CD4-positive, alpha-beta T cell (primary cell): ENCODE measurements around the gene F10. TPM values are rescaled to one million over a fixed set of nuclear protein-coding genes. Genes with fewer than 3 reads are reported as not detected.

Experiments used
- ATAC-seq: fragments of 200-7000 bp; cut with Tn5 transposase; one replicate; pipeline ENCODE4 v1.10.0; 2022; ENCODE audit warnings: mild to moderate bottlenecking; ENCODE audit not compliant: poor library complexity
- CTCF ChIA-PET: fragments of 350-600 bp; sonication (Branson Sonifier 250); formaldehyde crosslinking; loops from one replicate; lab custom pipeline; 2021; ENCODE audit warnings: antibody characterized with exemption, inconsistent platforms; lab: Charles Lee
- POLR2A ChIA-PET: fragments of 350-600 bp; sonication (Branson Sonifier 250); formaldehyde crosslinking; loops from one replicate; lab custom pipeline; 2021; ENCODE audit warnings: antibody characterized with exemption, inconsistent platforms; lab: Charles Lee
- DNase-seq, 14 experiments: peaks; one replicate each; pipeline ENCODE4 v3.0.0-alpha.2; 2013 to 2020; ENCODE audit warnings: mixed read lengths in 2 of 14
- H3K27ac ChIP-seq, 2 donors: one replicate each; pipeline versions ENCODE4 v1.5.1 to v1.7.0; 2013; ENCODE audit warnings: low read length in 2 of 2, low read depth in 1 of 2, mild to moderate bottlenecking in 1 of 2
- H3K27me3 ChIP-seq, 2 experiments: 1 replicate in 1 of 2; 2 replicates in 1 of 2; pipeline versions ENCODE4 v1.6.1 to v1.7.0; 2013; ENCODE audit warnings: low read length in 2 of 2, control low read depth in 1 of 2, mild to moderate bottlenecking in 1 of 2, moderate library complexity in 1 of 2; ENCODE audit not compliant: insufficient read depth in 2 of 2, control insufficient read depth in 1 of 2
- H3K36me3 ChIP-seq: one replicate; pipeline ENCODE4 v1.6.1; 2013; ENCODE audit warnings: low read length, control low read depth; ENCODE audit not compliant: insufficient read depth
- H3K4me1 ChIP-seq: one replicate; pipeline ENCODE4 v1.6.1; 2013; ENCODE audit warnings: low read length, control low read depth; ENCODE audit not compliant: insufficient read depth
- H3K4me3 ChIP-seq: one replicate; pipeline ENCODE4 v1.5.1; 2013; ENCODE audit warnings: mild to moderate bottlenecking, low read length, moderate library complexity
- H3K9me3 ChIP-seq, 2 experiments: 1 replicate in 1 of 2; 2 replicates in 1 of 2; pipeline versions ENCODE4 v1.6.1 to v1.7.0; 2013; ENCODE audit warnings: low read length in 2 of 2, mild to moderate bottlenecking in 2 of 2, control low read depth in 1 of 2, moderate library complexity in 1 of 2; ENCODE audit not compliant: control insufficient read depth in 1 of 2, insufficient read depth in 1 of 2
- H3K27ac Mint-ChIP-seq: one replicate; pipeline ENCODE4 v1.8.0; 2020; ENCODE audit warnings: mixed read lengths
- H3K27me3 Mint-ChIP-seq: one replicate; pipeline ENCODE4 v1.8.0; 2021; ENCODE audit warnings: mixed read lengths
- H3K36me3 Mint-ChIP-seq: one replicate; pipeline ENCODE4 v1.8.0; 2021; ENCODE audit warnings: low read depth, mixed read lengths
- H3K4me1 Mint-ChIP-seq: one replicate; pipeline ENCODE4 v1.8.0; 2021; ENCODE audit warnings: low read depth, mixed read lengths
- H3K4me3 Mint-ChIP-seq: one replicate; pipeline ENCODE4 v1.8.0; 2020; ENCODE audit warnings: mild to moderate bottlenecking, mixed read lengths
- H3K9me3 Mint-ChIP-seq: one replicate; pipeline ENCODE4 v1.8.0; 2020; ENCODE audit warnings: mixed read lengths
- CTCF ChIP-seq: fragments of 200-600 bp; IDR thresholded peaks from one replicate; pipeline ENCODE4 v1.8.0; 2022; ENCODE audit warnings: antibody characterized with exemption, mild to moderate bottlenecking
- intact Hi-C, 2 experiments: fragments of 100-400 bp; cut with DNase I in 1 of 2; cut with micrococcal nuclease in 1 of 2; formaldehyde crosslinking; loops; one replicate each; pipeline versions ENCODE4 v1.15.1 to v1.9.0; 2023 to 2025; cut with DNase I, micrococcal nuclease
- total RNA-seq, 174 experiments: library from RNA in 2 of 174; stranded (reverse) in 2 of 174; gene quantifications; one replicate each; pipeline ENCODE4 v1.2.3 and lab custom pipeline; 2021 to 2026

F10 gene
- total RNA-seq, 2 experiments from 2014 or later, result not detected

- Mint-ChIP-seq H3K4me1 (peaks cover 6% of the 10 kb centered on the region), H3K27me3 (peaks cover 35% of the 10 kb centered on the region), H3K9me3 (no peaks in the 10 kb centered on the region), H3K36me3 (no peaks in the 10 kb centered on the region), H3K27ac (no peak overlapping the region), H3K4me3 (no peak overlapping the region)
- ChIA-PET POLR2A (no interaction called here), CTCF (no interaction called here)
- ATAC-seq (no peak), DNase-seq (no peak)
- H3K27me3 ChIP-seq, result peaks cover 4 to 7% of the 10 kb centered on the region in 2 experiments
- peaks cover 13% of the 10 kb centered on the region for H3K4me1 ChIP-seq
- H3K9me3 ChIP-seq, result peaks cover 0 to 10% of the 10 kb centered on the region in 2 experiments
- TF ChIP-seq CTCF, result no peak
- H3K27ac ChIP-seq, result no peak overlapping the region
- H3K36me3 ChIP-seq, result no peaks in the 10 kb centered on the region
- H3K4me3 ChIP-seq, result no peak overlapping the region
- intact Hi-C loops, result no loop called here
These were observed 3.9 kb downstream of the F10 start for GRCh38 chr13:113126265-113127150.

- POLR2A ChIA-PET, result interaction anchor here (1.2 kb wide), 1 partner anchor 24 kb away, joined by 3 read pairs; no protein-coding TSS in a partner anchor
- ATAC-seq, result no peak
- CTCF ChIA-PET, result no interaction called here
- H3K4me3 ChIP-seq, result peak overlapping the region; percentile 40
- H3K27ac ChIP-seq, result no peak overlapping the region
- no peak for DNase-seq
- Mint-ChIP-seq H3K4me3 (peak overlapping the region; percentile 51), H3K9me3 (no peaks in the 10 kb centered on the region), H3K27ac (no peak overlapping the region), H3K4me1 (peaks cover 6% of the 10 kb centered on the region), H3K36me3 (no peaks in the 10 kb centered on the region), H3K27me3 (peaks cover 35% of the 10 kb centered on the region)
- H3K4me1 ChIP-seq, result peaks cover 13% of the 10 kb centered on the region
- intact Hi-C loops, result no loop called here
- H3K9me3 ChIP-seq, result peaks cover 0 to 10% of the 10 kb centered on the region in 2 experiments
- no peaks in the 10 kb centered on the region for H3K36me3 ChIP-seq
- TF ChIP-seq CTCF, result no peak
- peaks cover 4 to 7% of the 10 kb centered on the region in 2 experiments for H3K27me3 ChIP-seq
These were observed 6.9 kb downstream of the F10 start for GRCh38 chr13:113129480-113129879.

- Histone ChIP-seq H3K9me3 (peaks cover 0 to 10% of the 10 kb centered on the region in 2 experiments), H3K27me3 (peaks cover 4 to 7% of the 10 kb centered on the region in 2 experiments), H3K36me3 (no peaks in the 10 kb centered on the region), H3K27ac (no peak overlapping the region), H3K4me1 (peaks cover 13% of the 10 kb centered on the region), H3K4me3 (peak overlapping the region; percentile 40)
- no peaks in the 10 kb centered on the region for H3K36me3 Mint-ChIP-seq
- intact Hi-C loops, result no loop called here
- H3K4me3 Mint-ChIP-seq, result peak overlapping the region; percentile 68
- ChIA-PET CTCF (no interaction called here), POLR2A (interaction anchor here (1.2 kb wide), 1 partner anchor 23 kb away, joined by 3 read pairs; no protein-coding TSS in a partner anchor)
- peaks cover 6% of the 10 kb centered on the region for H3K4me1 Mint-ChIP-seq
- DNase-seq (peak in 6 of 14 experiments; percentile 24 to 59 (median 34)), ATAC-seq (no peak)
- no peak overlapping the region for H3K27ac Mint-ChIP-seq
- peaks cover 35% of the 10 kb centered on the region for H3K27me3 Mint-ChIP-seq
- no peaks in the 10 kb centered on the region for H3K9me3 Mint-ChIP-seq
- no peak for TF ChIP-seq CTCF
These were observed 7.5 kb downstream of the F10 start for GRCh38 chr13:113129921-113130750.
